ENCODE data around the gene NFATC1.

The NFATC1 gene

GRCh38 chr18:79371561-79372121, 24.1 kb upstream of the NFATC1 start:
- H3K4me3 ChIP-seq (ENCODE audit: low read length) = no peak overlapping the region
- H3K27ac ChIP-seq (ENCODE audit: low read depth, low read length) = no peak overlapping the region
- no peak overlapping the region for H3K4me2 ChIP-seq (ENCODE audit: low read length)
- no peaks in the 10 kb centered on the region for H3K9me3 ChIP-seq (ENCODE audit: control insufficient read depth, insufficient read depth, low read length)
- no peaks in the 10 kb centered on the region for H3K79me2 ChIP-seq (ENCODE audit: control insufficient read depth, low read length)
- peaks cover 8% of the 10 kb centered on the region for H3K4me1 ChIP-seq (ENCODE audit: control insufficient read depth, low read length)
- no peaks in the 10 kb centered on the region for H3K9me2 ChIP-seq (replicated peaks; ENCODE audit: control insufficient read depth, low read length)
- no peaks in the 10 kb centered on the region for H3F3A ChIP-seq (ENCODE audit: control insufficient read depth, insufficient read depth)
- H4K20me1 ChIP-seq (ENCODE audit: control insufficient read depth, insufficient read depth, low read depth, low read length) = no peaks in the 10 kb centered on the region
- H3K36me3 ChIP-seq (ENCODE audit: control insufficient read depth, low read length) = no peaks in the 10 kb centered on the region
- H3K27me3 ChIP-seq (ENCODE audit: control insufficient read depth, low read length) = no peaks in the 10 kb centered on the region
- no peak for TF ChIP-seq EZH2phosphoT487 (IDR thresholded peaks at IDR 0.05; ENCODE audit: borderline replicate concordance, low read length)
- no peak for TF ChIP-seq CTCF (IDR thresholded peaks at IDR 0.05; ENCODE audit: low read depth, low read length, poor library complexity, severe bottlenecking)

GRCh38 chr18:79372461-79372860, 23.3 kb upstream of the NFATC1 start:
- H3K27ac ChIP-seq (ENCODE audit: low read depth, low read length) = no peak overlapping the region
- H3K27me3 ChIP-seq (ENCODE audit: control insufficient read depth, low read length) = no peaks in the 10 kb centered on the region
- TF ChIP-seq EZH2phosphoT487 (IDR thresholded peaks at IDR 0.05; ENCODE audit: borderline replicate concordance, low read length) = no peak
- no peak for TF ChIP-seq CTCF (IDR thresholded peaks at IDR 0.05; ENCODE audit: low read depth, low read length, poor library complexity, severe bottlenecking)
- H3K4me1 ChIP-seq (ENCODE audit: control insufficient read depth, low read length) = peaks cover 8% of the 10 kb centered on the region
- no peaks in the 10 kb centered on the region for H4K20me1 ChIP-seq (ENCODE audit: control insufficient read depth, insufficient read depth, low read depth, low read length)
- no peak overlapping the region for H3K4me3 ChIP-seq (ENCODE audit: low read length)
- no peaks in the 10 kb centered on the region for H3K36me3 ChIP-seq (ENCODE audit: control insufficient read depth, low read length)
- no peaks in the 10 kb centered on the region for H3K9me2 ChIP-seq (replicated peaks; ENCODE audit: control insufficient read depth, low read length)
- no peaks in the 10 kb centered on the region for H3K79me2 ChIP-seq (ENCODE audit: control insufficient read depth, low read length)
- no peaks in the 10 kb centered on the region for H3F3A ChIP-seq (ENCODE audit: control insufficient read depth, insufficient read depth)
- no peak overlapping the region for H3K4me2 ChIP-seq (ENCODE audit: low read length)
- H3K9me3 ChIP-seq (ENCODE audit: control insufficient read depth, insufficient read depth, low read length) = no peaks in the 10 kb centered on the region

GRCh38 chr18:79372991-79373390, 22.7 kb upstream of the NFATC1 start:
- Histone ChIP-seq H3K4me3 (ENCODE audit: low read length) (no peak overlapping the region), H3K4me2 (ENCODE audit: low read length) (no peak overlapping the region), H3F3A (ENCODE audit: control insufficient read depth, insufficient read depth) (no peaks in the 10 kb centered on the region), H3K9me3 (ENCODE audit: control insufficient read depth, insufficient read depth, low read length) (no peaks in the 10 kb centered on the region), H3K79me2 (ENCODE audit: control insufficient read depth, low read length) (no peaks in the 10 kb centered on the region), H3K27ac (ENCODE audit: low read depth, low read length) (no peak overlapping the region), H4K20me1 (ENCODE audit: control insufficient read depth, insufficient read depth, low read depth, low read length) (no peaks in the 10 kb centered on the region), H3K36me3 (ENCODE audit: control insufficient read depth, low read length) (no peaks in the 10 kb centered on the region), H3K27me3 (ENCODE audit: control insufficient read depth, low read length) (no peaks in the 10 kb centered on the region), H3K4me1 (ENCODE audit: control insufficient read depth, low read length) (peaks cover 8% of the 10 kb centered on the region), H3K9me2 (replicated peaks; ENCODE audit: control insufficient read depth, low read length) (no peaks in the 10 kb centered on the region)
- TF ChIP-seq CTCF (IDR thresholded peaks at IDR 0.05; ENCODE audit: low read depth, low read length, poor library complexity, severe bottlenecking) (no peak), EZH2phosphoT487 (IDR thresholded peaks at IDR 0.05; ENCODE audit: borderline replicate concordance, low read length) (no peak)
